GM18517 (cell line): ENCODE measurements around the gene RPL23.

Source experiments
- ATAC-seq: cut with Tn5 transposase; IDR thresholded peaks from one replicate; pipeline ENCODE4 v1.9.1; 2021; ENCODE audit warnings: mild to moderate bottlenecking, moderate library complexity; ENCODE audit not compliant: unreplicated experiment

Gene RPL23

GRCh38 chr17:38885044-38885727 is 31.7 kb upstream of the RPL23 start:
- no peak for ATAC-seq

GRCh38 chr17:38883592-38884526 is 30.3 kb upstream of the RPL23 start:
- no peak for ATAC-seq

GRCh38 chr17:38882870-38883269 is 29.3 kb upstream of the RPL23 start:
- ATAC-seq, result no peak

- ATAC-seq, result no peak
Observed at GRCh38 chr17:38881600-38882191, 28.2 kb upstream of the RPL23 start.

- ATAC-seq, result no peak
Observed at GRCh38 chr17:38879878-38880665, 26.6 kb upstream of the RPL23 start.

GRCh38 chr17:38877130-38877851 is 23.8 kb upstream of the RPL23 start:
- no peak for ATAC-seq

GRCh38 chr17:38875477-38876075 is 22.1 kb upstream of the RPL23 start:
- ATAC-seq, result no peak

- no peak for ATAC-seq
Observed at GRCh38 chr17:38874505-38875400, 21.2 kb upstream of the RPL23 start.

GRCh38 chr17:38873640-38874380 is 20.3 kb upstream of the RPL23 start:
- no peak for ATAC-seq

GRCh38 chr17:38872671-38873385 is 19.3 kb upstream of the RPL23 start:
- no peak for ATAC-seq

- no peak for ATAC-seq
Observed at GRCh38 chr17:38872027-38872511, 18.5 kb upstream of the RPL23 start.

- no peak for ATAC-seq
Observed at GRCh38 chr17:38871247-38872015, 17.9 kb upstream of the RPL23 start.

- ATAC-seq, result no peak
Observed at GRCh38 chr17:38870259-38871165, 17.0 kb upstream of the RPL23 start.

GRCh38 chr17:38869526-38870258 is 16.2 kb upstream of the RPL23 start, which contains the start of gene LASP1:
Gene LASP1, plus strand, starts transcription at chr17:38870058. Its CDS starts 132 bp downstream, at chr17:38870190.
- peak; percentile 32 for ATAC-seq
